HEK293T (cell line): ENCODE data around the gene BRMS1.

Experiments
- ARNT ChIP-seq: fragments of 450-650 bp; IDR thresholded peaks from 2 replicates; pipeline ENCODE4 v1.6.1; 2017; ENCODE audit warnings: mild to moderate bottlenecking
- BHLHE40 ChIP-seq: fragments of 450-650 bp; IDR thresholded peaks from 2 replicates; pipeline ENCODE4 v1.6.1; 2016; ENCODE audit warnings: mild to moderate bottlenecking, moderate library complexity, borderline replicate concordance
- CTBP1 ChIP-seq: fragments of 450-650 bp; IDR thresholded peaks from 2 replicates; pipeline ENCODE4 v1.6.1; 2016; ENCODE audit warnings: borderline replicate concordance
- ELF4 ChIP-seq: fragments of 450-650 bp; IDR thresholded peaks from 2 replicates; pipeline ENCODE4 v1.6.1; 2017; ENCODE audit warnings: antibody characterized with exemption
- FOXK2 ChIP-seq: fragments of 450-650 bp; IDR thresholded peaks from 2 replicates; pipeline ENCODE4 v1.6.1; 2016; ENCODE audit warnings: mild to moderate bottlenecking
- FOXM1 ChIP-seq: fragments of 450-650 bp; IDR thresholded peaks from 2 replicates; pipeline ENCODE4 v1.6.1; 2017; ENCODE audit warnings: mild to moderate bottlenecking, borderline replicate concordance
- HDGF ChIP-seq: fragments of 450-650 bp; IDR thresholded peaks from 2 replicates; pipeline ENCODE4 v1.6.1; 2017; ENCODE audit warnings: antibody characterized with exemption, borderline replicate concordance
- LEF1 ChIP-seq: fragments of 450-650 bp; IDR thresholded peaks from 2 replicates; pipeline ENCODE4 v1.6.1; 2017; ENCODE audit warnings: mild to moderate bottlenecking, borderline replicate concordance
- NFRKB ChIP-seq: fragments of 450-650 bp; IDR thresholded peaks from 2 replicates; pipeline ENCODE4 v1.6.1; 2016; ENCODE audit warnings: mild to moderate bottlenecking, moderate library complexity
- SP1 ChIP-seq: fragments of 450-650 bp; IDR thresholded peaks from 2 replicates; pipeline ENCODE4 v1.6.1; 2017
- SUZ12 ChIP-seq: fragments of 450-650 bp; IDR thresholded peaks from 2 replicates; pipeline ENCODE4 v1.6.1; 2016; ENCODE audit warnings: mild to moderate bottlenecking
- TARDBP ChIP-seq: fragments of 450-650 bp; IDR thresholded peaks from 2 replicates; pipeline ENCODE4 v1.6.1; 2016
- ZNF384 ChIP-seq: fragments of 450-650 bp; IDR thresholded peaks from 2 replicates; pipeline ENCODE4 v1.6.1; 2016

DNA sequence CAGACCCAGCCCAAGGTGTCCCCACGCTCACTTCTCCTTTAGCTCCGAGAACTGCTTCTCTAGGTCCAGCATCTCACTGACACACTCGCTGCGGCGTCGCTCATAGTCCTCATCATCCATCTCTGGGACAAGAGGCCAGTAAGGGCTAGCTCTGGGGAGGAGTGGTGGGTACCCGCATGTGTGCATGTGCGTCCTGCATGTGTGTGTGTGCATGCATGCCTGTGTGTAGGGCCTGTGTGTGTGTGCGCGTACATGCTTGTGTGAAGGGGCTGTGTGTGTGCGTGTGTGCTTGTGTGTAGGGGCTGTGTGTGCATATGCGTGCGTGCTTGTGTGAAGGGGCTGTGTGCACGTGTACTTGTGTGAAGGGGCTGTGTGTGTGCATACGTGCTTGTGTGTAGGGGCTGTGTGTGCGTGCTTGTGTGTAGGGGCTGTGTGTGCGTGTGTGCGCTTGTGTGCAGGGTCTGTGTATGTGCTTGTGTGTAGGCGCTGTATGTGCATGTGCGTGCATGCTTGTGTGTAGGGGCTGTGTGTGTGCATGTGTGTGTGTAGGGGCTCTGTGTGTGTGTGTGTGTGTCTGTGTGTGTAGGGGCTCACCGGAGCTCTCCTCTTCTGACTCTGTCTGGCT is 3.3 kb downstream of the BRMS1 start:
- no peak for TF ChIP-seq FOXK2
- no peak for TF ChIP-seq CTBP1
- no peak for TF ChIP-seq FOXM1
- no peak for TF ChIP-seq SP1
- TF ChIP-seq TARDBP = no peak
- TF ChIP-seq SUZ12 = no peak
- TF ChIP-seq NFRKB = no peak
- TF ChIP-seq ELF4 = no peak
- no peak for TF ChIP-seq LEF1
- no peak for TF ChIP-seq ARNT
- no peak for TF ChIP-seq HDGF
- TF ChIP-seq BHLHE40 = no peak
- TF ChIP-seq ZNF384 = no peak
